Fibroblast of the conjunctiva (primary cell): Measurements from ENCODE around the gene FSHB.
"Not testable (repeated sequence)": the region's sequence is repeated elsewhere in the genome, so short reads cannot be mapped to it uniquely, and the experiment has no call there.

Experiments used
- DNase-seq: peaks from one replicate; pipeline ENCODE4 v3.0.0-alpha.2; 2010; ENCODE audit warnings: low read depth

FSHB gene

DNA sequence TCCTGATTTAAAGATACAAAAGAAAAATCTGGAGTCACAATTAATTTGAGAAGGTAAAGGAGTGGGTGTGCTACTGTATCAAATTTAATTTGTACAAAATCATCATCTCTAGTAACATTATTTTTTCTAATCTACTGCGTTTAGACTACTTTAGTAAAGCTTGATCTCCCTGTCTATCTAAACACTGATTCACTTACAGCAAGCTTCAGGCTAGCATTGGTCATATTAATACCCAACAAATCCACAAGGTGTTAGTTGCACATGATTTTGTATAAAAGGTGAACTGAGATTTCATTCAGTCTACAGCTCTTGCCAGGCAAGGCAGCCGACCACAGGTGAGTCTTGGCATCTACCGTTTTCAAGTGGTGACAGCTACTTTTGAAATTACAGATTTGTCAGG, at the start of gene FSHB:
Gene FSHB, plus strand, starts transcription at position 301 of the 400 bp plus-strand sequence. CDS start 889 bp downstream, outside the sequence.
- no peak for DNase-seq

DNA sequence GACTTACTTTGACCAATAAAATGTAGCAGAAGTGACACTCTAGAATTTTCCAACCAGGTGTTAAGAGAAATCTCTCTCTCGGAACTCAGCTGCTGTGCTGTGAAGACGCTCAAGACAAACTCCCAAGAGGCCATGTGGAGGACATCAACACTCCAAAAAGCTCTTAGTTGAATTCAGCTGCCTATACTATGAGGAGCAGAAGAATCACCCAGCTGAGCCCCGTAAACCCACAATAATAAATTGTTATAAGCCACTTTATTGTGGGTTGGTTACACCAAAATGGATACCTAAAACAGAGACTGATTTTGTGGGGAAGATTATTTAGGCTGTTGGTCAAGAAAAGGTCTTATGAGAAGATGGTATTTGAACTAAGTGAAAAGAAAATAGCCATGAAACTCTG, 44.1 kb upstream of the FSHB start:
- DNase-seq = no peak

GRCh38 chr11:30192620-30193019, 38.2 kb upstream of the FSHB start:
- DNase-seq = no peak

- DNase-seq = peak; percentile 21
Observed at GRCh38 chr11:30196400-30197206, 34.2 kb upstream of the FSHB start.

- DNase-seq = no peak
Observed at GRCh38 chr11:30197869-30198268, 32.9 kb upstream of the FSHB start.

- not testable (repeated sequence) for DNase-seq
Observed at GRCh38 chr11:30202989-30203388, 27.8 kb upstream of the FSHB start.

DNA sequence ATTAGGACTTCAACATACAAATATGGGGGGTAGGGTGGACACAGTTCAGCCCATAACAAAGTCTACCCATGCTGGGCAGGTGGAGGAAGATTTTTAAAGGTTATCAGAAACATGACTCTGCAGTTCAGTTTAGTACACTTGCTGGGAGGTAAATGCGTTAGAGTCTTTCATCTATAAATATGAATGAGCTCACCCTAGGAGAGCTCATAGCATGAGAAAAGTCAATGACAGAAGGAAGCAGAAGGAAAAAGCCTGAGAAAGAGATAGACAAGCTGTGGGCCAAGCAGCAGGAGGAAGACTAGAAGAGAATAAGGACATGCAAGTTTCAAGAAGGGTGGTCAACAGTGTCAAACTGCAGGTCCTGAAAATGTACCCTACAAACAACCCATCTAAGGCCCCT, 27.0 kb upstream of the FSHB start:
- DNase-seq = no peak

GRCh38 chr11:30206249-30206996, 24.4 kb upstream of the FSHB start:
- DNase-seq = no peak

DNA sequence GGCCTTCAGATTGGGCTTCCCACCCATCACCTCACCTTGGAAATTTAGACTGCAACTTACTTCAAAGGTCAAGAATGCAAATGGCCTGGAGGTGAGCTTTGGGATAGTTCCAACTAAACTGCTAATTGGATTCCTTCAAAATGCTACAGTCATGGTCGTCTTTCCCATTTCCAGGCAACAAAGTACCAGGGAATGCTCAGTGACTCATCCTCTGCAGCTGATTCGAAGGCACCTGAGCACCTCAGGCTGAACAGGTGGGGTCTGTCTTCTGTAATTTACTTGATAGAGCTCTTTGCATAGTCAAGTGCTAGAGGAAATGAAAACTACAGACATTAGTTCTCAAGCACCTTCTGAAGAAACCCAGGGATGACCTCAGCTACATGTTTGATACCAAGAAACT, 20.5 kb upstream of the FSHB start:
- no peak for DNase-seq

DNA sequence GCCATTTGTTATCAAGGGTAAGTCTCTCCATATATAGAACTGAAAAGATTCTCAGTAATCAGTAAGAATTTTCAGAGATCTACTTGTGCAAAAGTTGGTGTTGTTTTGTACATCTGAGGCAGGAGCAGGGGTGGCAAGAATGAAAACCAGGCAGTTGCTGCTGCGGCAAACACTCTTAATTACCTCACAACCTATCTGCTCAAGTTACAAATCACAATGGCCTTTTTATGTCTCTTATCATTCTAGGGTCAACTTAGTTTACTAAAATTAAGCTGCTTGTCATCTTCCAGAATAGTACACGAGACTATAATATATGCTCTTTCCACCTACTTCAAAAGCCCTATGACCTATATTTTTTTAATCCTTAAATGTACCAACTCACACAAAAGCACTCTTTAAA, 14.3 kb upstream of the FSHB start:
- DNase-seq = no peak

DNA sequence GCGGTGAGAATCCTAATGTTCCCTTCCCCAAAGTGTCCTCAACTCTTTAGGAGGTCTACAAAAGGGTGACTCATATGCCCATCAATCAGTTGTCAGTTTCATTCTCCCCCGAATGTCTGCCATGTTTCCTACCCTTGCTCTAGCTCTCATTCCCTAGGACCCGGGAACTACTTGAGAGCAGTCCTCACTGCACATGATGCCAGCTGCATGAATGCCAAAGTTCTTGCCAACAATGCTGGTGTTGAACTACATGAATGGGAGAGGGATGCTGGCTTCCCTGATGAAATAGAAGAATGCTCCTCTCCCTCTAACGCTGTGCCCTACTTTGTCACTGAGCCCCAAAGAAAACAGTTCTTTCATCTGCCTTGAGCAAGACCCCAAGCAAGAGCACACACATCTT, 12.5 kb upstream of the FSHB start:
- no peak for DNase-seq

DNA sequence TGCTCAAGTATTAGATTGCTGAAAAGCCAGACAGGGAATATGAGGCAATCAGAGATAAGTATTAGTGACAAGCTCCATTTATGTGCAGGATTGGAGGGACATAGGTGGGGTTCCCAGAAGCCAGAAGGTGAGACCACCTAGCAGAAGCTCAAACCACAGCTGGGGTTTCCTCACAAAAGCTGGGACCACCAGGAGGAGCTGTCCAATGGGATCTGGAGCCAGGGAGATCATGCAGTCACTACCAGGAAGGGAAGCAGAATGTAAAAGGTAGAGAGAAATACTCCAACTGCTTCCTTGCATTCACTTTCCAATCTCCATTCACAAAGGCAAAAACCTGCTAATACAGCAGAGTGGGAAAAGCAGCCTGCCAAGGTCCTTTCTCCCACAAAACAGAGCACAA, 5.2 kb upstream of the FSHB start:
- DNase-seq = no peak

DNA sequence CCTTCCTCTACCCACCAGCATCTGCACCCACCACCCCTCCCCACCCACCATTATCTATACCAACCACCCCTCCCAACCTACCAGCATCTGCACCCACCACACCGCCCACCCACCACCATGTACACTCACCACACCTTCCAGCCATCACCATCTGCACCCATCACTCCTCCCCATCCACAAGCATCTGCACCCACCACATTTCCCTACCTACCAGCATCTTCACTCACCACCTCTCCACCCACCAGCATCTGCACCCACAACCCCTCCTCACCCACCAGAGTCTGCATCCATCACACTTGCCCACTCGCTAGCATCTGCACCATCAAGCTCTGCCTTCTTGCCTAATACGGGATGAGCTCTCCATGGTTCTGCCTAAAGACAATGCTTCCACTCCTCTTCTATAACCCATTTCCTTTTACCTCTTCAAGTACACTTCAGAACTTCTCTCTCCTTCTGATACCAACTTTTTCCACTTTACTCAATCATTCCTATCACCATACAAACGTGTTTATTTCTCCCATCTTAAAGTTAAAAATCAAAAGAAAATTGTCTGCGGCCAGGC, 2.4 kb upstream of the FSHB start:
- no peak for DNase-seq

DNA sequence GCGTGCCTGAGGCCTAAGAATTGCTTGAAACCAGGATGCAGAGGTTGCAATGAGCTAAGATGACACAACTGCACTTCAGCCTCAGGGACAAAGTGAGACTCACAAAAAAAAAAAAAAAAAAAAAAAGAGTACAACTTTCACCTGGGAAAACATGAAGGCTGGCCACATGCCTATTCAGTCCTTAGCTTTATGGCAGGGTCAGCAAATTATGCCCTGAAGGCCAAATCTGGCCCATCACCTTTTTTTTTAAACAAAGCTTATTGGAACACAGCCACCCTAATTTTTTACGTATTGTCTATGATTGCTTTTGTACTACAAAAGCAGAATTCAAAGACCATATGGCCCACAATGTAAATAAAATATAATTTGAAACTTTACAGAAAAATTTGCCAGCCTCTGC, 8.2 kb downstream of the FSHB start:
- DNase-seq = no peak

- no peak for DNase-seq
Observed at GRCh38 chr11:30244265-30244664, 13.5 kb downstream of the FSHB start.

DNA sequence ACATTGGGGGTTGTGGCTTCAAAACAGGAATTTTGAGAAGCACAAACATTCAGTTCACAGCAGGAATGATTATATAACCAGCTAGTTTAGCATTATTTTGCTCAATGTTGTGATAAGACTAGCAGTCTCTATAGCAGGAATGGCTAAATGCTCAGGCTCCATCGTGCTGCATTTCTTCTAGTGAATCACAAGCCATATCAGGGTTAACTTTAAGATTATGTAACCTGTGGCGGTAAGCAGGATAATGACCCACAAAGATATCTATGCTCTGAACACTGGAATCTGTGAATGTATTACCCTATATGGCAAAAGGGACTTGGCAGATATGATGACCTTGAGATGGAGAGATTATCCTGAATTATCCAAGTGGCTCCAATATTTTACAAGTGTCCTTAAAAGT, 14.8 kb downstream of the FSHB start:
- DNase-seq = no peak

DNA sequence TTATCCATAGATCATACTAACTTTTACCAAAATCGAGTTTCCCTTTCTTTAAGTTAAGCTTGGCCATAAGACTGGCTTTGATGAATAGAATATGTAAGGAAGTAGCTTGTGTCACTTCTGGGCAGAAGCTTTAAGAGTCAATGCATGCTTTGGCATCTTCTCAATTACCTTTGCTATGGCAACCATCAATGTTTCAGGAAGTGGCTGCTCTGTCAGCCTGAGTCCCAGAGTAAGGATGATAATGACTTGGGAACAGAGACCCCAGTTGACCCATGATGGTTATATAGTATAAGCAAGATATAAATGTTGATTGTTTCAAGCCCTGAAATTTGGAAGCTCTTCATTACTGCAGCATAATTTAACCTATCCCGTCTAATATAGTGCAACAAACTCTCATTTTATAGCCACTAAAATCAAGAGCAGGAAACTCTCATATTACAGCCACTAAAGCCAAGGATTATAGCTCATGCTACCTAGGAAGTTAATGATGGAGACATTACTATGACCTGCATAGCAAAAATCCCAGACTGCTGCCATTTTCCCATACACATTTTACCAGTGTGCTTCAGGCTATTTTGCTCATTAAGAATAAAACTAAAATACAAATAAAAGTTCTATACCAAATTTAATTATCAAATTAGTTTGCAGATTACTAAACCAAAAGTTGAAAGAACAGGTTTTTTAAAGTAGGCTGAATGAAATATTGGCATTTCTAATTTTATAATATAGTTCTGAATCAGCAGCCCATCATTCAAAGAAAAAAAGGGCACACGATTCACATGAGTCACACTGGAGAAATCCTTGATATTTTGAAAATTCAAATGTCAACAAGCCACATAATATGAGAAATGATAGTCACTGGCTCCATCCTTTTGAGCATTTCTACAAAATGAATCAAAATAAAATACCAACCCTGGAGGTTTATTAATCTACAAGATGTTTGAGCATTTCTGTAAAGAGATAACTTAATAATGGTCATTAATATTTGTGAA, 23.8 kb downstream of the FSHB start:
- DNase-seq = no peak

GRCh38 chr11:30255637-30256036, 24.8 kb downstream of the FSHB start:
- no peak for DNase-seq

DNA sequence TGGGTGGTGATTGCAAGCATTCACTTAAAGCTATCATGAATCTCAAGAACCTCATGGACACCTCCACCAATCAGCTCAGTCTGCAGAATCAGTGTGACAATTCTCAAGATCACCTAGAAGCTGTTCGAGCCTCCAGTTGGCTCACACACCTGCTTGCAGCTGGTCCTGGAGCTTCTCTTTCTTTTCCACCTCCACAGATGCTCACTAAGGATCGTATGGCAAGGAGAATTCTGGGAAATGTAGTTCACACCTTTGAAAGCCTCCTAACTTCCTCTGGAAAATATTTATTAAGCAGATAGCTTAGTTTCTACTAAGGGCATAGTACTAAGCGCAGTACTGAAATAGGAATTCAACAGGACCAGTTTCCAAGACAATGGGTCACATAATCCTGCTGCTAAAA, 26.2 kb downstream of the FSHB start:
- no peak for DNase-seq

DNA sequence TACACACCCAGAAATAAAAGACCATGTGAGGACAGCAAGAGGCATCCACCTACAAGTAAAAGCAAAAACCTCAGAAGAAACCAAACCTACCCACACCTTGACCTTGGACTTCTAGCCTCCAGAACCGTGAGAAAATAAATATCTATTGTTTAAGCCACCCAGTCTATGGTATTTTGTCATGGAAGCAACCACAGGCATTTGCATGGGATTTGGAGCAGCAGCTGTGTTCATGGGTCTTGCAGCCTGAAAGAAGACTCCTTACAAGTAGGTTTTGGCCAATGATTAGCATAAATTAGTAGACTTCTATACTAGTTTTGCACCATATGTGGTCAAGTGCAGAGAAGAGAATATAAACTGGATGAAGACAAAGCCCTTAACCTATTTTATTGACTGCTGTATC, 27.9 kb downstream of the FSHB start:
- no peak for DNase-seq

DNA sequence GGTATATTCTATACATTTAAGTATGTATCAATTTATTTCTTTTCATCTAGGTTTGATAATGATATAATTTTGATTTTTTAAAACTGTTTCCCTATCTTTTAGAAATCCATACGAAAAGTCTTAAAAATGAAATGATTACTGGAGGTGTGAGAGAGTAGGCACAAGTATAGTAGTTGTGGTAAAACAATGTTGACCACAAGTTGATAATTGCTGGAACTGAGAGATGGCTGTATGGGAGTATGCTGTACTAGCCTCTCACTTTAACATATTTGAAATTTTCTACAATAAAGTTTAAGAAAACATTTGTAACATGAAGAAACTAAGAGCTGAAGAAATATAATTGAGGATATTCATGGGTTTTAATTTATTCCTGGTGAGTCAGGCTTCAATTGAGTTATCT, 30.0 kb downstream of the FSHB start:
- DNase-seq = no peak

DNA sequence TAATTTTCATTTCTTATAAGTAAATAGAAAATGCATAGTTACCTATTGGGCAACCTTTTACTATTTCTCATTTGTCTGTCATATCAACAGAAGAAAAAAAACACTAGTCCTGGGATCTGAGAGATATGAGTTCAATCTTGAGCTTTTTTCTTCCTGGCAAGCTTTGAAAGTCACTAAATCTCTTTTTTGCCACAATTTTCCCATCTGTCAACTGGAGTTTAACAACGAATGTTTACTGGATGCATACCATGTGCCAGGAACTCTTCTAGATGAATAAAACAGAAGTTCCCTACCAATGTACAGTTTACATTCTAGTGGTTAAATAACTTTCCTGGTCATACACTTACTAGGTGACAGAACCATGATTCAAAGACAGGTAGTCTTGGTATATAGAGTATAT, 31.0 kb downstream of the FSHB start:
- no peak for DNase-seq
